ENCODE measurements around the gene PALB2.

The PALB2 gene

DNA sequence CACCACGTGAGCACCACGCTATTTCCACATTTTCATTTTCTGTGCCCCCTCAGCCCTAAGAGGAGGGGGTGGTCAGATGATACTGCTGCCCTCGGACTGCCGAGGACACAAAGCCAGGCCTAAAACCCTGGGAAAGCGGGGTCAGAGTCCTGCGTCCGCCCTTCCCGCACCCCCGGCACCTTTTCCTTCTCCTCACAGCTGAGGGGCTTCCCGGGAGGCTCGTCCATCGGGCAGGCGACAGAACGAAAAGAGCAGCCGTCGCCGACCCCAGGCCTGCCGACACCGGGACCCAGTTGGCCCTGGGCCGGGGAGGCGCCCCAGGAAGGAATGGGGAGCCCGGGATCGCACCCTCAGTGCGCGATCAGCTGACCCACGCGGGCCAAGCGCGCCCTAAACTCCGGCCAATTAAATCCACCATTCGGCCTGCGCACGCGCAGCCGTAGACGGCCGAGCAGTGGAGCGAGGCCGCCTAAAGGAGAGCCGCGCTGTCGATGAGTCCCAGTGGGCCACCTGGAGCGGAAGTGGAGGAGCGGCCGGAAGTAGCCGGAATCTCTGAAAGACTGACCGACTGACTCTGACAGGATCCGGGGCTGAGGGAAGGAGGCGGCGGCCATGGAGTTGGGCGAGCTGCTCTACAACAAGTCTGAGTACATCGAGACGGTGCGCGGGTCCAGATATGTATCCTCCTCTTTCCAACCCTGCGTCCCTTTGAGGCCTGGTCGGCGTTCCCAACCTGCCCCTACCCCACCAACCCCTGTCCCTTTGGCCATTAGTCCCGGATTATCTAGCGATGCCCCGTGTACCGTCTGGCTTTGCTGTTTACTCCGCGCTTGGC is at the start of gene PALB2, which contains the start of gene DCTN5:
PALB2 (minus strand) TSS at position 380 of the 835 bp plus-strand sequence; CDS start at position 227, 153 bp downstream.
DCTN5 (plus strand) TSS at position 536 of the 835 bp plus-strand sequence; CDS start at position 613, 77 bp downstream.
- DNase-seq: peak; percentile 65 to 81

- DNase-seq: no peak
These were observed 48.5 kb upstream of the PALB2 start for GRCh38 chr16:23689442-23690187.

- DNase-seq: no peak
These were observed 46.1 kb upstream of the PALB2 start for GRCh38 chr16:23687034-23687808.

DNA sequence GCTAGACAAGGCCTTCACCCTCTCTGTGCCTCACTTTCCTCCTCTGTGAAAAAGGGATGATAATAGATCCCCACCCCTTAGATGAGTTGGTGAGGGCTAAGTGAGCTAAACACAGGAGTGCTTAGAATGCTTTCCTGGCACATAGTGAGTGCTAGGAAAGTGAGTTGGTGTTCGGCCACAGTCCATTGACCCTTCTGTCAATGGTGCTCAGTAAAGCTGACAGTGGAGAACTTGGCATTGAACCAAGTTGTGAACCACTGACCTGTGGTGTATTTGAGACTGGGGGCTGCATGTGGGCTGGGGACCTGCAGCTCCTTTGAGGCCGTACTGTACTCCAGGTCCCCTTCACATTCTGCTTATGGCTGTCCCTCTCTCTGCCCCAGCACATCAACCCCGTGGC is 42.4 kb upstream of the PALB2 start:
- no peak for DNase-seq

DNA sequence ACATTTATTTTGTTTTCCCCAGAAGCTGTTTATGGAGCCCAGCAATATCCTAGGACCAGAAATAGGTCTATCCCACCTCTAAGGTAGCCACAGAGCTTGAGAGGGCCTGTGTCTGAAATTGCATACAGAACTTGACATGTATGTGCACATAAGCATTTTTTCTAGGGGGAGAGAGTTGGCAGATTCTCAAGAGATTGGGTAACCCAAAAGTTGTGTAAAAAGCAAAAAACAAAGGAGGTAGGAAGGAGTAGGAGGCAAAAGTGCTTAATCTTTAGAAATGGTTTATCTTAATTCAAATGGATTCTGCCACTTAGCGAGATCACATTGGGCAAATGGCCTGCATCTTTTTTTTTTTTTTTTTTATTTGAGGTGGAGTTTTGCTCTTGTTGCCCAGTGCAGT is 41.1 kb upstream of the PALB2 start:
- no peak for DNase-seq

- no peak for DNase-seq
These were observed 38.9 kb upstream of the PALB2 start for GRCh38 chr16:23679986-23680336.

GRCh38 chr16:23679274-23679985 is 38.3 kb upstream of the PALB2 start:
- DNase-seq: peak in 1 of 2 experiments; percentile 1

- DNase-seq: peak; percentile 35 to 67
These were observed 37.5 kb upstream of the PALB2 start, which contains the start of gene PLK1 for GRCh38 chr16:23678430-23679273. PLK1 (plus strand) TSS chr16:23678889; CDS start chr16:23678933, 44 bp downstream.

DNA sequence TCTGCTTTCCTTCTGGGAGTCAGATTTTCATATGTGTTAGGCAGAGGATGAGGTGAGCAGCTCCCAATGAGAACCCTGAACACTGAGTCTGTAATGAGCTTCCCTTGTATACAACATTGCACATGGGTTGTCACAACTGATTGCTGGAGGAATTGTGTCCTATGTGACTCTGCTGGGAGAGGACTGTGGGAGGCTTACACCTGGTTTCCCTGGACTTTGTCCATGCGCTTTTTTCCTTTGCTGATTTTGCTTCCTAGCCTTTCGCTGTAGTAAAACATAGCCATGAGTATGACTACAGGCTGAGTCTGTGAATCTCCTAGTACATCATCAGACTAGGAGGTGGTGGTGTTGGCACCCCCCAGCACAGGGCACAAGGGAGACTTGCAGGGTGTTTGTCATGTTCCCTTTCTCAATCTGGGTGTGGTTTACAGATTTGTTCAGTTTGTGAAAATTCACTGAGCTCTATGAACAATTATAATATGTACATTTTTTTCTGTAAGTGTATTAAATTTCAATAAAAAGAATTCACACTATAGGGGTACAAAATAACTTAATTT is 35.9 kb upstream of the PALB2 start:
- no peak for DNase-seq

DNA sequence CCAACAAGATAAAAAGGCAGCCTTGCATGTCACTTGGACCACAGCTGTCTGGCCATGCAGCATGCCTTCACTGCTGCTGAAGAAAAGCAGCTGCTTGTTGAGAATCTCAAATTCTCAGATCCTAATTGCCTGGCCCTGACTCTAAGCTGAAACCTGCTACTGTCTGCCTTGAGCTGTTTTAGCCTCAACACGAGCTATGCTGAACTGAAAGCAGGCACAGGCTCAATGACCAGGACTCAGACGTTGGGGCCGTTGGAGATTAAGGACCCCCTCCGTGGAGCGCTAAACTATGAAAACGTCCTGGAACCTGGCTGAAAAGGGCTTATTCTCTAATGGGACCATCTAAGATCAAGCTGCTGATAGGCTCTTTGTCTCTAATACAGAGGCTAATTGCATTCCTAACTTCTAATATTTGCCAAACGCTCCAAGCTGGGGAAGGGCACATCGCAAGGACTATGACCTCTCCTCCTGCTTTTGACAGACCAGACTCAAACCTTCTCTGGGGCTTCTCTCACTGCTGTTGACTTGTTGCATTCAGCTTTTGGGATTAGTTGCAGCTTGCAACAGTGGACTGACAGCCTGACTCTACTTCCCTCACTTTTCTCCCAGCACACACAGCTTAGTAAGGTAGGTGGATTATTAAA is 33.0 kb upstream of the PALB2 start:
- DNase-seq: no peak

GRCh38 chr16:23670137-23670776 is 29.1 kb upstream of the PALB2 start:
- no peak for DNase-seq

GRCh38 chr16:23668873-23669272 is 27.8 kb upstream of the PALB2 start:
- DNase-seq: no peak

GRCh38 chr16:23668225-23668624 is 27.1 kb upstream of the PALB2 start:
- no peak for DNase-seq

DNA sequence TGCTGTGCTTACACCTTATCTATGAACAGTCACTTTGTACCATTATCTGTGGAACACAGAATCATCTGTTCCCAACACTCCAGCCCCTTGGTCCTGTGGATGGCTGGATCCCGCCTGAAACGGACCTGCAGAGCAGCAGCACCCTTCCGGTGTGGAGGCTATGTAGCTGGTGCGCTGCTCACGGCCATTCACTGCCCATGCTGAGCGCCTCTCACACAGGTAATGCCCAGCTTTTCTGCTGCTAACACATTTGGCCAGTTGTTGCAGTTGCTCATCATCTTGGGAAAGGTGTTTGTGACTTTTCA is 26.2 kb upstream of the PALB2 start:
- no peak for DNase-seq

DNA sequence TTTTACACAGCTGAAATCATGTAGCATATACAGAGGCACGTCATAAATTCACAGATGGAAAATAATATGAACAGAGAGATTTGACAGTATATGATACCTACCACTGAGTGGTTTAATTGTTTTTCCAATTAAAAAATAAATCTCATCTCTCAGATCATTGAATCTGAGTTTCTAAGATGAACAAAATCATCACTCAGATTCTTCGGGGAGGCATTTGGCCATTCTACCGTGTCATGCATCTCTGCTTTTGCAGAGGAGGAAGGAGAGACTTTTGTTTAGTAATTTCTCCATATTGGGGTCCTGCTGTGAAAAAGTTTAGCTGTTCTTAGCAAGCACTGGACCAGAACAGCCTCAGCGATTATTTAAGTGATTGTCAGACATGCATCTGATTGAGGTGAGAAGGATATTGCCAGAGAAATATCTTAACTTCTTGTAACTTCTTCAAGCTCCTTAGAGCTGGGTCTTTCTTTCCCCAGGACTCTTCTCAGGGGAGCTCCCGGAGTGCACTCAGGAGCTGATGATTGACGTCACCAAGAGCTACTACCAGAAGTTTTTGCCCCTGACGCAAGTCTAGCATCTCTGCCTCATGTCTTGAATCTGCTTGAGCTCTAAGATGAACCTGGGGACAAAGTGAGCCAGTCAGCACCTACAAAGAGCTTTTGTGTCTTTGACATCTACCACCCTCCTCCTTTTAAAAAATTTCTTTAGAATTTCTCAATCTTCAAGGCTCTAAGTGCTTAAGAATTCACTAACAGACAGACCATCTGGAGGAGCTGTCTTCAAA is 25.7 kb upstream of the PALB2 start:
- no peak for DNase-seq

GRCh38 chr16:23663918-23664317 is 22.8 kb upstream of the PALB2 start:
- DNase-seq: no peak

DNA sequence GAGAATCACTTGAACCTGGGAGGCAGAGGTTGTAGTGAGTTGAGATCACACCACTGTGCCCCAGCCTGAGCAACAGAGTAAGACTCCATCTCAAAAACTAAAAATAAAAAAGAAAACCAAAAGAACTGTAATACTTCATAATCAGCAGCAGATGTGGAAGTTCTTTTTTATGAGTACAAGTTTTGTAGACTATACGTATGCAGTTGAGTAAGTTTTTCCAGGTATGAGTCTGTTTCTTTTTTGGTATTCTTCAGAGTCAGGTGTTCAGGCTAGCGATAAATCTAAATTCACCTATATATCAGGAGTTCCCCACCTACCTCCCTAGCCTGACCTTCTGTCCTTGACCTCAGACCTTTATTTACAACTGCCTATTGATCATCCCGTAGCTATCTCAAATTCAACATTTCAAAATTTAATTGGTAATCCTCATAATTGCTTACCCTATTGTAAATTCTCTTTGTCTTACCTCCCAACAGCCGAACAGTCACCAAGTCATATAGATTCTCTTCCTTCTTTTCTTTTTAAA is 10.9 kb upstream of the PALB2 start:
- DNase-seq: no peak

- no peak for DNase-seq
These were observed 9.7 kb upstream of the PALB2 start for GRCh38 chr16:23650674-23651416.

All from NCI-H187 (cell line).